ENCODE data around the gene STPG2.

STPG2 gene

DNA sequence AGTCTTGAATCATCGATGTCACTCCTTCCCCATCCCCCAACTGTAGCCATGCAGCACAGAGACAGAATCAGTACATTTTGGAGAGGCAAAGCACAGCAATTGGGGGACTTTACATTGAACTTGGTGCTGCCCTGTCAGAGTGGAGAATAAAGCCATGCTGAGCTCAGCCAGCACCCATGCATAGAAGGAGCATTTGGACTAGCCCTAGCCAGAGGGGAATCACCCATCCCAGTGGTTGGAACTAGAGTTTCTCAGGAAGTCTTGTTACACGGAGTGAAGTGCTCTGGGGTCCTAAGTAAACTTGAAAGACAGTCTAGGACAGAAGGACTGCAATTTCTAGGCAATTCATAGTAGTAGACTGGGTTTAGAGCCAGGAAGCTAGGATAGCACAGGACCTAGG lies 49.6 kb downstream of the STPG2 start:
- no peak for DNase-seq (ENCODE audit: low read depth in 2 of 2)

DNA sequence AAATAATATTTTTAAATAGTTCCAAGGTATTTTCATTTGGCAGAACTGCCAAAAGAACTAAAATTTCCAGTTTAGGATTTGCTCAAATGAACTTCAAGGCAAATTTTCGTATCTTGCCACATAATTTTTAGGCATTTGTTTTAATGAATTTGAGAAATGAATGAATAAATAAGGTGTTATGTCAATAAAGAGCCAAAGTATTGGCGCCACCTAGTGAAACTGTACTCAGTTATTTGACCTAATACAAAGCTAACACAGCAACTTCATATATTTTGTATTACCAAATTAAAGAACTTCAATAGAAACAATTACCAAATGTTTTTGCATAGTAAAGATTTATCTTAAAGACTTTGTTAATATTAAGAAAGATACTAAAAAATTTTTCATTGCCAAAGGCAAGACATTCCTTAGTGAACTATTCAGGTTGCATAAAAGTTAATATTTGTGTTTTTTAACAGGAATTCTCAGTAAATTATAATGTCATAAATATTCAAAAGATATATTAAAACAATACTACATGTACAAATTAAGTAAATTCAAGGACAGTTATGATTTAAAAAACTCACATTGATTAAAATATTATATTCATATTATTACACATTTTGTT lies 50.3 kb downstream of the STPG2 start:
- DNase-seq (ENCODE audit: low read depth in 2 of 2): no peak

DNA sequence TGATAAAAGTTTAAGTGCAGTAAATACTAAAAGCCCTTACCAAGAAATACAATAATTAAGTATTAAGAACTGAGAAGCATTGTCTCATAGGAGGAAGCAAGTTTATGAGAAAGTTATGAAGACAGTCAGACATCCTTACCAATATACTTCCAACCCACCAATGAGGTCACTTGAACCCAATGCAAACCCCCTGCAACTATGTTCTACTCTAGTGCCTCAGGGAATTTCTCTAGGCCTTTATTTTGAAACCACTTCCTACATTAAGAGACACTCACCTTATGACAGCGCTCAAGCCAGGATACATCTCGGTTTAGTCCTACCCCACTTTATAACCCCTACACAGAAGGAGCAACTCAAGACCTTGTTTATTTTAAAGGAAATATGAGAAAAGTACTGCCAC lies 61.3 kb downstream of the STPG2 start:
- no peak for DNase-seq (ENCODE audit: low read depth in 2 of 2)

DNA sequence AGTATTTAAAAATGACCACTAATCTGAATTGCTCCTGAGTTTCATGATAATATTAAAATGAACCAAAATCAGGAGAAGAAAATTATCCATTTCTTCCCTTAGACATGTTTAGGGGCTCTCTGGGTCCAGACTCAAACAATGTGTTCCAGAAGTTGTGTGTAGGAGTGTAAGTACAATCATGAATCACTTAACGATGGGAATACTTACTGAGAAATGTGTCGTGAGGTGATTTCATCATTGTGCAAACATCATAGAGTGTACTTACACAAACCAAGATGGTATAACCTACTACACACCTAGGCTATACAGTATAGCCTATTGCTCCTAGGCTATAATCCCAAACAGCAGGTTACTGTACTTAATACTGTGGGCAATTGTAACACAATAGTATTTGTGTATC lies 74.8 kb downstream of the STPG2 start:
- DNase-seq (ENCODE audit: low read depth in 2 of 2): no peak

DNA sequence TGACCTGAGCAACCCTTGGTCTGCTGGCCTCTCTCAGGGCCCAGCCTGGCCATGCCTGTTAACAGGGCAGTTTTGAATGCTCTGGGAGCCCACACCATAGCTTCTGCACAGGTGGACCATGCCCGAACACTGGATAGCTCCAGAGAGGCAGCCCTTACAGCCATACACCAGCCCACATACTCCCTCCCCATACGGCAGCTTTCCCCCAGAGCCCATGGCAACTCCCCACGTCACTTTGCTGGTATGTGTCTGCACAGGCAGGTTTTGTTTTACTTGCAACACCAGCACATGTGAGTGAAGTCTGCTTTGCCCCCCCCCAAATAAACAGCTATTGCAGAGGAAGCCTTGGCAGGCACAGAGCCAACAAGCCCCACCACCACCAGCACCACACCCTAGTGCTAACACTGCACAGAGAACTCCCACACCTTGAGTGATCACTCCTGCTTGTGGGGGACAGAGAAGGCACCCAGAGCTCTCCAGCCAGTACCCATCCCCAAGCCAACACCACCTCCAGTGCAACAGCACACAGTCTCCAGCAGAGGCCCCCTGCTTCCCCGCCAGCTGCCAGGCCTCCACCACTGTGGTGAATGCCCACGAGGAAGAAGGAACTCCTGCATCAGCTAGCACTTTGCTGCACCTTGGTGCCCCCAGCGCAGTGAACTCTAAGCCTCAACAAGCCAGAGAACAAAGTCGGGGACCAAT lies 87.3 kb downstream of the STPG2 start:
- no peak for DNase-seq (ENCODE audit: low read depth in 2 of 2)

DNA sequence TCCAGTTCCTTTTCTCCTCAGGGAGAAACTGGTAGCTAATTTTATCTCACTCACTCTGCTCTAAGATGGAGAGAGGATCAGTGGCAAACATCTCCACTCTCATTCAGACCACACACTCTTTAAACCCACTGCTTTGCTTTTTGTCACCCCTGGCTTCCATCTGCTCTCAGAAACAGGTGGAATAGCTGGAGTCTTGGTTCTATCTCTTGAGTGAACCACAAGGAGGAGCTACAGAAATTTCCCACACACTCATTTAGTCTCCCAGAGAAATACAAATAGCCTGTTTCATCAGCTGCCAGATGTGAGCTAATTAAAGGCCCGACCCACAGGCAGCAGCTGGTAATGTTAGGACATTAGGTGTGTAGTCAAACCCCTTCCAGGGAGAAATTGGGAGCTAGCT lies 96.6 kb downstream of the STPG2 start:
- no peak for DNase-seq (ENCODE audit: low read depth in 2 of 2)

DNA sequence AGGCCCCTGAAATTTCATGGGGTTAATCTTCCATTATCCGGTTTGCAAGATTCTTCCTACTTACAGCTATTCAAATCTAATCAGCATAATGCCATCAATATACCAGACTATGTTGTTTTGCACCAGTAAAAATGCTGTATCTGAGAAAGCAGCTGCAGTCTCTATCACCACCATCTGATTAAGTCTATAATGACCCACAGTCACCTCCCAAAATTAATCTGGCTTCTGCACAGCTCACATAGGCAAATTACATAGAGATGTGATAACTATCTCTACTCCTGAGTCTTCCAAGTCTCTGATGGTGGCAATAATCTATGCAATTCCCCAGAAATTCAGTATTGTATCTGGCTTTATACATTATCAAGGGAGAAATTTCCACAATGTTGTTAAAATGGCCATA lies 113.2 kb downstream of the STPG2 start:
- DNase-seq (ENCODE audit: low read depth in 2 of 2): no peak

DNA sequence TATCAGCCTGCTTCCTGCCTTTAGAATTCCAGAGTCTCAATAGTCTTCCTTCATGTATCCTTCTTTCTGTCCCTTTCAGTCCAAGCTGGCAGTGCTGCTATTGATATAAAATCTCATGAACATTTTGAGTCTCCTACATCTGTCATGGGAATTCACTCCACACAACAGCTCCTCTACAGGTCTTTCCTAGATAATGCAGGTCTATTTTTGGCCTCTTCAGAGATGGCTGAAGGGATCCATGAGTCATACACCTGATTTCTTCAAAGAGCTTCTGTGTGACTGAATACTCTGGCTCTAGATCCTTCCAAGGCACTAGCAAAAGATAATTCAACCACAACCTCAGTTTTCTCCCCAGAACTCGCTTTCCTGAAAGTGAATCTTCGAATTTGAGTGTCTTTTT lies 115.4 kb downstream of the STPG2 start:
- no peak for DNase-seq (ENCODE audit: low read depth in 2 of 2)

DNA sequence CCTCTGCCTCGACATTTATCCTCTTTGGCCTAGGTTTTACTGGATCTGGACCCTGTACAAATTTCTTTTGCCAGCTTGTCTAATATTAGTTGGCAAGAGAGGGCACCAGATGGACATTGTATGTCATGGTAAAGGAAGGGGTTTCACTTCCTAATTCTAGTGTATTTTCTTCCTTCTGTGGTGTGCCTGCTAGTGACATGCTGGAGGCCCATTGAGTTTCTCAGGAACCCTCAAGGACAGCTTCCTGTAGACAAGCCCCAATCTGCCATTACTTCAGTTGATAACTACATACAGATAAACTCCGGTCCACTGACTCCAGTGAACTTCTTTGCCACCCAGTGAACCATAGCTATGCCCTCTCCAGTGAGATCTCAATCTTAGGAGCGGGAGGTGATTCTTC lies 116.9 kb downstream of the STPG2 start:
- DNase-seq (ENCODE audit: low read depth in 2 of 2): no peak

- DNase-seq (ENCODE audit: low read depth in 2 of 2): no peak
These were observed 136.4 kb downstream of the STPG2 start for GRCh38 chr4:98006814-98007412.

DNA sequence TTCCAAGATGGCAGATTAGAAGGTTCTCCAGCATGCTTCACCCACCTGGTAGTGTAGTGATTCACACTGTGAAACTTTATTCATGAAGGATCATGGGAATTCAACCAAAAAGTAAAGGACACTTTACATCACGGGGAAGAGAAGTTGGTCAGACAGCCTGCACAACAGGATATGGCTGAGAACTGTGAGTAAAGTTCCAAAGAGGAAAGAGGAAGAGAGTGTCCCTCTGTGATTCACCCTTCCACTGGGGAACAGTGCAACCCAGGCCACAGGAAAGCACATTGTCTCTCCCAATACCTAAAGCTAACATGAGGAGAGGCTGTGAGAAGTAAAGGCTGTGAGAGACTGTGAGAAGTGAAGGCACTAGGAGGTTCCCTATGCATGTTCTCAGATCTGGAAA lies 137.2 kb downstream of the STPG2 start:
- no peak for DNase-seq (ENCODE audit: low read depth in 2 of 2)

DNA sequence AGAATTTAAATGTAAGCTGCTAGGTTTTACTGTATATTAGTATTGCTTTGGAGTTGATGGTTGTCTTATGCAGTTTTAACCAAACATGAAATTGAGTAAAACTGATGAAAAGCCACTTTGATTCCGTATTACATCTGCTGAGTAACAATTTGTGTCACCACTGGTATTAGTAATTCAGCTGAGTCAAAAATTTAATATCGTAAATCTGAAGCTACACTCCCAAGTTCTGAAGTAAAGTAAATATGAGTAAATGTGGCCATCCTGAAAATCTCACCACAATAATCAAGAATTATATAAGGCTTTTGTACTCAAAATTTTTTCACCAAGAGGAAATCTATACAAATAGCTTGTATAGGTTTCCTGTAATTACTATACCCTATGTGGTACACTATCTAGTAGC lies 142.3 kb downstream of the STPG2 start:
- DNase-seq (ENCODE audit: low read depth in 2 of 2): no peak

DNA sequence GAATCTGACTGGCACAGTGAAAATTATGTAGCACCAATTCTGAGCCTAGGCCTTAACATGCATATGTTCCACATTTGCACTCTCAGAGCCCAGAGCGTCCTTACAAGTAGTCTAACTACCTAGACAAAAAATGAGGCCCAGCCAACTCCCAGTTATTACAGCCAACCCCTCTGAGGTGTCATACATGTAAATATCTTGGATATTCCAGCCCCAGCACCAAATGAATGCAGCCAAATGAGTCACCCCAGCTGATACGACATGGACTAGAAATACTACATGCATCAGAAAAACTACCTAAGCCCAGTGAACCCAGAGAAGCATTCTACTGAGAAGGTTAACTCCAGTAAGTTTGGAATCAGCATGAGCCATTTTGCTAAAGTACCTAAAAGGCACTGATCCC lies 145.1 kb downstream of the STPG2 start:
- DNase-seq (ENCODE audit: low read depth in 2 of 2): no peak

DNA sequence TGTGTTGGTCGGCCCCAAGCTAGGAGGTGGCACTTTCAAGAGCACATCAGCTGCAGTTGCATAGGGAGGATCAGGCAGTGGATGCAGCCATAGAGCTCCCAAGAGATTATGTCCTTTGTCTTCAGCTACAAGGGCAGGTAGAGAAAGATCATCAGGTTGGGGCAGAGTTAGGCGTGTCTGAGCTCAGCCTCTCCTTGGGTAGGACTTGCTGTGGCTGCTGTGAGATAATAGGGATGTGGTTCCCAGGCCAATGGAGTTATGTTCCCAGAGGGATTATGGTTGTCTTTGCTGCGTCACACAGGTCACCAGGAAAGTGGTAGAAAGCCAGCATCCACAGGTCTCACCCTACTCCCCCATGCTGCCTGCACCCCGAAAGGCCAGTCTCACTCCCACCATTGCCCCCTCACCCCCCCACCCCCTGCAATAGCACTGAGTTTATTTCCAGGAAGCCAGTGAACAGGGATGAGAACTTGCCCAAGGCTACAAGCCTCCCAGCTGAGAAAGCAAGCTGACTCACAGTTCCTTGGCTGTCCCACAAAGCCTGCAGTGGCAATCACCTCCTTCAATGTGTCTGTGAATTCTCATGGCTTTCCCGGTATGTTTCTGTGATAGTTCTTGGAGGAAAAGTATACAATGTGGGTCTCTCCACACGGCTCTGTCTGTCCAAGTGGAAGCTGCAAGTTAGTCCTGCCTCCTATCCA lies 148.4 kb downstream of the STPG2 start:
- no peak for DNase-seq (ENCODE audit: low read depth in 2 of 2)

GRCh38 chr4:97990409-97990808 lies 152.9 kb downstream of the STPG2 start:
- no peak for DNase-seq (ENCODE audit: low read depth in 2 of 2)

DNA sequence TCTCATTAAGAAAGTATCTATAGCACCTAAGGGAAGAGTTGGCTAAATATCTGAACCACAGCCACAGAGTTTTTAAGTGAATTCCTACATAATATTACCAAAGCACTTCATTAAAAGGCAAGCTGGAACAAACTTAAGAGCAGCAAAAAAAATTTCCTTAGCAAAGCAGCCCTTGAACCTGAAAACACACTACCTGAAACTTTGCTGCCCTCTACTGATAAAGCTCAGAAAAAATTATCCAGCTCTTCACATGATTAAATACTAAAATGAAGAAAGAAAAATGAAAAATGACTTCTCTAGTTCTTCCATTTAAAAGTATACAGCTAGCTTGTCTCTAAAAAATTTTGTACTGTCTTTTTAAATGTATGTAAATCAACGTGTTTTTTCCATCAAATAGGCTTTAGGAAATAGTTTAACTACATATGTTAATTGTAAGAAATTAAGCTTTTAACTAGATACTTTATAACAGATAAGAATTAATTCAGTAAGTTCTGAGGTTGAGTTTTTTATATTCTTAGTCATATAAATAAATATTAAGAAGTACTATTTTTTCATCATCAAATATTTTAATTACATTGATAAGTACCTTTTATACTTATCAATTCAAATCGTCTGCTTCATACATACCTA lies 156.1 kb downstream of the STPG2 start:
- no peak for DNase-seq (ENCODE audit: low read depth in 2 of 2)

DNA sequence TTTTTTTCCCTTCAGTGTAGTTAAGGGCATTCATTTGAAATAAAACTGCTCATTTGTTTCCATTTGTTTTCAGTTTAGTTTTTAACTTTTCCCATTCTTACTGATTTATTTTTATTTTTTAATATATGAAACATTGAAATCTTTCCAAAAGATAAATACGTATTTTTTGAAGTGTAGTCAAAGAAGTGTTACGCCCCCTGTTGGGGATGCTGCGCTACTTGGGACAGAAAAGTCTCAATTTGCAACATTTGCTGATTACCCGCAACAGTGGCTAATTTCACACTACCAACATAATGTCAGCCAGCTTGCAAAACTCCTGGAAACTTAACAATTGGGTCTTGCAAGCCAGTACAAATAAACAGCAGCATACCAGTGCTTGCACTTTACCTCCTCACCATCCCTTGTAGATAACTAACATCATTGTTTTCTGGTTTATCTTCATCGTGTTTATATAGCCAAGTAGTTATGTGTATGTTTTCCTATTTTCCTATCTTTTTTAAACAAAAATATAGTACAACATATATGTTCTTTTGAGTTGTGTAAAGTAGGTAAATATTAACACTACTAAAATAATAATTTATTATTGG lies 158.6 kb downstream of the STPG2 start:
- DNase-seq (ENCODE audit: low read depth in 2 of 2): no peak

- DNase-seq (ENCODE audit: low read depth in 2 of 2): no peak
These were observed 164.3 kb downstream of the STPG2 start for GRCh38 chr4:97978791-97979488.

GRCh38 chr4:97953171-97953941 lies 189.9 kb downstream of the STPG2 start:
- no peak for DNase-seq (ENCODE audit: low read depth in 2 of 2)

DNA sequence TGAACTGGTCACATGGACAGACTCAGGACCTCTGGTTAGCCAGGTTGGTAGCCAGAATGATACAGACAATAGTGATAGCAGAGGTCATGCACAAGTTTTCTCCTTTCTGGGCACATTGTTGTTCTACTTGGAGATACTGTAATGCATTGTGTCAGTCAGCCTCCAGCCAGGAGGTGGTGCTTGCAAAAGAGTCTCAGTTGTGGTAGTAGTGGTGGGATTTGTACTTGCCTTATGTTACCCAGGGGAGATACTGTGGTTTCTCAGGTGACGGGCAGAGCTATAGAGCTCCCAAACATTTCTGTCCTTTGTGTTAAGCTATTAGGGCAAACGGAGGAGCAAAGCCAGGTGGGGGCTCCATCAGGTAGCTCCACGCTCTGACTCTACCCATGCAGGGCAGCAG lies 190.5 kb downstream of the STPG2 start:
- DNase-seq (ENCODE audit: low read depth in 2 of 2): no peak

DNA sequence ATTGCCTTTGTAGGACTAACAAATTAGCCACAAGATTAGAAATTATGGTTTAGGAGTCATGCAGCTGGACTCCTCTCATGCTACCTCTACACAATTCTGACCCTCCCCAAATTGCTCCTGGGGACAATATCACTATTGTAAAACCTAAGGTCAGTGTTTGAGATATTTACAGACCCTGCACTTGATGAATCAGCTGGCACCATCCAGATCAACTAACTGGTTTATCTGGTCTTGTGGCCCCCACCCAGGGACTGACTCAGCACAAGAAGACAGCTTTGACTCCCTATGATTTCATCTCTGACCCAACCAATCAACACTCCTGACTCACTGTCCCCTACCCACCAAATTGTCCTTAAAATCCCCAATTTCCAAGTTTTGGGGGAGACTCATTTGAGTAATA lies 192.4 kb downstream of the STPG2 start:
- DNase-seq (ENCODE audit: low read depth in 2 of 2): no peak

Data from stimulated activated CD4-positive, alpha-beta T cell treated with anti-CD3 and anti-CD28 coated beads, Interleukin-1b, Interleukin-23, amount 100 ng/mL, for 1 hour (primary cell).